HepG2 (cell line): Measurements from ENCODE around the gene SPATA46. TPM values are rescaled to one million over a fixed set of nuclear protein-coding genes. Genes with fewer than 3 reads are reported as not detected.

Source experiments
- ATAC-seq: fragments of 200-7000 bp; cut with Tn5 transposase; 3 replicates; pipeline ENCODE4 v1.9.1; 2020; ENCODE audit warnings: mild to moderate bottlenecking, moderate library complexity
- BruUV-seq: library from RNA; stranded (reverse); fragments of 400-500 nt; replicated peaks from 2 replicates; lab custom pipeline; 2021; lab: Mats Ljungman, UMichigan
- CTCF ChIA-PET: fragments of 300-600 bp; formaldehyde crosslinking; extraction: SDS; loops from one replicate; lab custom pipeline; 2021; ENCODE audit warnings: low total read pairs, inconsistent platforms, low intra/inter-chr PET ratio; lab: Yijun Ruan, JAX
- POLR2A ChIA-PET: fragments of 350-600 bp; sonication (Branson Sonifier 250); formaldehyde crosslinking; loops from one replicate; lab custom pipeline; 2020; ENCODE audit warnings: antibody characterized with exemption, inconsistent platforms; lab: Yijun Ruan, JAX
- DNase-seq: peaks from one replicate; pipeline ENCODE4 v3.0.0-alpha.2; 2015; ENCODE audit warnings: low spot score
- FAIRE-seq: peaks from 3 replicates; lab custom pipeline; 2011; peaks lifted over from hg19 to GRCh38; lab: Jason Lieb, UNC
- H2AFZ ChIP-seq: one replicate; pipeline ENCODE4 v1.6.1; 2011; ENCODE audit warnings: low read length, inconsistent platforms
- H3K27ac ChIP-seq: fragments of 300-600 bp; 3 replicates; pipeline ENCODE4 v1.8.0; 2011; ENCODE audit warnings: mixed run types, mild to moderate bottlenecking, mixed read lengths, low read length, inconsistent platforms; ENCODE audit not compliant: insufficient read depth; ENCODE audit errors: extremely low read length
- H3K27me3 ChIP-seq, 2 experiments: fragments of 200-600 bp in 1 of 2; 2 replicates in 1 of 2; 3 replicates in 1 of 2; pipeline versions ENCODE4 v1.6.0 to v1.8.0; 2011; ENCODE audit warnings: low read length in 2 of 2, mild to moderate bottlenecking in 2 of 2, moderate library complexity in 2 of 2, inconsistent platforms in 1 of 2; ENCODE audit not compliant: insufficient read depth in 2 of 2, control insufficient read depth in 1 of 2
- H3K36me3 ChIP-seq, 2 experiments: fragments of 200-600 bp in 1 of 2; replicated peaks in 1 of 2; 2 replicates in 1 of 2; 3 replicates in 1 of 2; pipeline versions ENCODE4 v1.5.1 to v1.8.0; 2011; ENCODE audit warnings: low read length in 2 of 2, inconsistent platforms in 1 of 2; ENCODE audit not compliant: insufficient read depth in 2 of 2, control insufficient read depth in 1 of 2
- H3K4me1 ChIP-seq: 2 replicates; pipeline ENCODE4 v1.5.1; 2012; ENCODE audit warnings: low read length, inconsistent platforms; ENCODE audit not compliant: insufficient read depth
- H3K4me2 ChIP-seq: 2 replicates; pipeline ENCODE4 v1.6.0; 2011; ENCODE audit warnings: low read depth, low read length, inconsistent platforms
- H3K4me3 ChIP-seq, 3 experiments: fragments of 200-600 bp in 1 of 3; sonication (generic), shearing (Covaris generic) in 1 of 3; replicated peaks in 1 of 3; 2 replicates each; pipeline ENCODE4 v1.5.1; 2011 to 2016; ENCODE audit warnings: low read length in 3 of 3, inconsistent platforms in 2 of 3, low read depth in 2 of 3, mild to moderate bottlenecking in 2 of 3, control low read depth in 1 of 3, mixed read lengths in 1 of 3; ENCODE audit not compliant: insufficient read depth in 1 of 3
- H3K79me2 ChIP-seq: one replicate; pipeline ENCODE4 v1.6.1; 2011; ENCODE audit warnings: low read length, inconsistent platforms; ENCODE audit not compliant: insufficient read depth
- H3K9ac ChIP-seq: 2 replicates; pipeline ENCODE4 v1.6.0; 2011; ENCODE audit warnings: mild to moderate bottlenecking, low read depth, low read length, inconsistent platforms; ENCODE audit not compliant: insufficient read depth
- H3K9me3 ChIP-seq: 2 replicates; pipeline ENCODE4 v1.5.1; 2012; ENCODE audit warnings: mild to moderate bottlenecking, low read length
- H4K20me1 ChIP-seq: 2 replicates; pipeline ENCODE4 v1.6.0; 2011; ENCODE audit warnings: inconsistent platforms, mild to moderate bottlenecking, low read length, moderate library complexity; ENCODE audit not compliant: insufficient read depth
- CSRNP1 ChIP-seq: sonication (generic); formaldehyde crosslinking; IDR thresholded peaks from 2 replicates; pipeline ENCODE4 v1.8.1; 2023; ENCODE audit warnings: mild to moderate bottlenecking, missing genetic modification reagents
- HDAC1 ChIP-seq: sonication (generic); formaldehyde crosslinking; IDR thresholded peaks from 2 replicates; pipeline ENCODE4 v1.5.1; 2020; ENCODE audit warnings: mild to moderate bottlenecking, missing genetic modification reagents
- MAF1 ChIP-seq: sonication (generic); formaldehyde crosslinking; IDR thresholded peaks from 2 replicates; pipeline ENCODE4 v1.5.0; 2020; ENCODE audit warnings: missing genetic modification reagents, borderline replicate concordance
- SCMH1 ChIP-seq: sonication (generic); formaldehyde crosslinking; IDR thresholded peaks from 2 replicates; pipeline ENCODE4 v1.9.0; 2021; ENCODE audit warnings: missing genetic modification reagents, mild to moderate bottlenecking, borderline replicate concordance
- SMAD3 ChIP-seq: sonication (generic); formaldehyde crosslinking; IDR thresholded peaks from 2 replicates; pipeline ENCODE4 v1.4.0; 2020; ENCODE audit warnings: missing genetic modification reagents
- SMYD3 ChIP-seq: sonication (generic); formaldehyde crosslinking; IDR thresholded peaks from 2 replicates; pipeline ENCODE4 v1.8.1; 2023; ENCODE audit warnings: mild to moderate bottlenecking, missing genetic modification reagents
- ZBTB40 ChIP-seq, 2 experiments: fragments of 450-650 bp in 1 of 2; sonication (generic) in 1 of 2; formaldehyde crosslinking in 1 of 2; IDR thresholded peaks; 2 replicates each; pipeline versions ENCODE4 v1.6.1 to v1.8.0; 2016 to 2022; ENCODE audit warnings: antibody characterized with exemption in 1 of 2, mild to moderate bottlenecking in 1 of 2, missing genetic modification reagents in 1 of 2
- ZNF121 ChIP-seq: sonication (generic); formaldehyde crosslinking; IDR thresholded peaks from 2 replicates; pipeline ENCODE4 v1.5.0; 2020; ENCODE audit warnings: mild to moderate bottlenecking, missing genetic modification reagents
- WGBS: methylation state at CpG from one replicate; pipeline ENCODE4 v1.1.6; 2017; ENCODE audit warnings: low lambda C conversion rate; 5-methylcytosine and 5-hydroxymethylcytosine counted together
- in situ Hi-C: cut with HindIII; loops from 2 replicates; pipeline ENCODE4 v1.10.0; 2017; ENCODE audit warnings: low pct_unique_long_range_greater_than_20kb; ENCODE audit not compliant: extremely low pct_ligation_motif_present
- intact Hi-C: fragments of 100-400 bp; cut with micrococcal nuclease; formaldehyde crosslinking; loops from one replicate; pipeline ENCODE4 v1.10.0; 2022; ENCODE audit not compliant: unreplicated experiment
- polyA plus RNA-seq, 8 experiments: library from polyadenylated mRNA; depleted of rRNA in 3 of 8; stranded (reverse) in 7 of 8; unstranded in 1 of 8; fragments of >200 nt; fragmentation: Illumina TruSeq in 4 of 8; extraction: Trizol in 4 of 8; gene quantifications; 2 replicates each; pipeline versions ENCODE4 v1.2.1 to v1.2.3, GENCODE V29; 2011 to 2016; ENCODE audit warnings: low read depth in 4 of 8, missing spikeins in 1 of 8, mixed read lengths in 1 of 8; ENCODE audit not compliant: insufficient read depth in 1 of 8
- total RNA-seq, 5 experiments: library from RNA; depleted of rRNA; stranded (reverse); fragments of >200 nt; fragmentation: Illumina TruSeq; extraction: Trizol; gene quantifications; 2 replicates each; pipeline ENCODE4 v1.2.3, GENCODE V29; 2016; ENCODE audit warnings: low read depth in 1 of 5

SPATA46 gene
- total and polyA plus RNA-seq, 2 of the 13 experiments (the other 11 are each of a cell fraction or from before 2014, with no cell fraction given), result not detected

- no peak for TF ChIP-seq CSRNP1 (CRISPR knock-in tag)
These were observed at the start of gene SPATA46 (continued) for GRCh38 chr1:162376691-162377090.

- no peak for ATAC-seq
- Histone ChIP-seq H3K27me3 (peaks cover 0 to 10% of the 10 kb centered on the region in 2 experiments; a peak in 2 of 5 replicates), H3K9me3 (no peaks in the 10 kb centered on the region), H3K9ac (no peak overlapping the region), H3K4me1 (no peaks in the 10 kb centered on the region), H3K4me2 (no peak overlapping the region), H3K4me3 (no peak overlapping the region), H3K27ac (no peak overlapping the region), H4K20me1 (no peaks in the 10 kb centered on the region), H3K79me2 (no peaks in the 10 kb centered on the region), H2AFZ (no peak overlapping the region), H3K36me3 (no peaks in the 10 kb centered on the region)
- POLR2A ChIA-PET, result no interaction called here
- intact Hi-C loops, result loop anchor here (10.0 kb wide), 1 partner anchor 72 kb away; the partner anchor contains the start of gene UHMK1
- in situ Hi-C loops, result no loop called here
- CTCF ChIA-PET, result no interaction called here
- WGBS, result 69% methylated on average over 10 of the region's 10 CpGs
- no TSS peak for BruUV-seq
- no peak for DNase-seq
- no peak for FAIRE-seq
- TF ChIP-seq HDAC1 (CRISPR knock-in tag), result no peak
- TF ChIP-seq MAF1, result no peak
- TF ChIP-seq ZBTB40 (IDR thresholded peaks at IDR 0.05), result no peak
- TF ChIP-seq ZBTB40 (CRISPR knock-in tag; IDR thresholded peaks at IDR 0.05), result no peak
- no peak for TF ChIP-seq SMYD3 (CRISPR knock-in tag)
- no peak for TF ChIP-seq ZNF121 (CRISPR knock-in tag)
- no peak for TF ChIP-seq SCMH1 (CRISPR knock-in tag)
- TF ChIP-seq SMAD3 (CRISPR knock-in tag), result no peak
These were observed 46.2 kb upstream of the SPATA46 start for GRCh38 chr1:162422662-162423375.
